Fibroblast of pulmonary artery (primary cell): ENCODE measurements around the gene FAM53B.
A peak's percentile ranks its signal among the peaks of the same experiment; 100 is the strongest.

Source experiments
- DNase-seq: peaks from one replicate; pipeline ENCODE4 v3.0.0-alpha.2; 2010; ENCODE audit warnings: low read depth
- H3K4me3 ChIP-seq: replicated peaks from 2 replicates; pipeline ENCODE4 v1.5.1; 2011; ENCODE audit warnings: low read depth, mild to moderate bottlenecking, control low read depth, low read length, moderate library complexity
- TF ChIP-seq, protein P1 (sequence below): IDR thresholded peaks from 2 replicates; pipeline ENCODE4 v1.5.1; 2011; ENCODE audit warnings: mild to moderate bottlenecking, control low read depth, low read length, inconsistent platforms; ENCODE audit errors: missing control alignments

The FAM53B gene

DNA sequence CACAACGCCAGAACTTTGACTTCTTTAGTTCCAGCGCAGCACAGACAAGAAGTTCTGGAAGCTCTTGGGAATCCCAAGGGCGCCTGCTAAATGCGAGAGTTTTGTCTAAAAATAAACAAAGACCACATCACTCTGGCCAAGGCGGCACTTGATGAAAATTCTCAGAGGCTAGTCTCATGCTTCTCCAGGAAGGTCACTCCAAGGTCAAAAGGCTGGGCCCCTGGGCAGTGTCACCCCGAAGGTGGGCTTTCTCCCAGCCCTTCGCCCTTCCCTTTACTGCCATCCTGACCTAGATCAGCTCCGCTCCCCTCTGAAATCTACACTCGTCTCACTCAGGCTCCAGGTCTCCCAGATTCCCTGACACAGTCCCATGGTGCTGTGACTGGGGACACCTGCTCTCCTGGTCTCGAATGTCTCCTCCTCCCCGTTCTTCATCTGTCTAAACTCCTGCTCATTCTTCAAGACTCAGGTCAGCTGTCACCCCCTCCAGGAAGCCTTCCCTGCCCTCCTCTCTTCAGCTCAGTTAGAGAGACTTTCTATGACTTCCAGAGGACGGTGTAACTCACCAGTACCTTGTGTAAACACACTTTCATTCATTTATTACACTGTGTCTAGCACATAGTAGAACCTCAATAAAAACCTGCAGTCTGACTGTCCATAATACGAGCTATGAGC, 10.5 kb downstream of the FAM53B start:
- TF ChIP-seq, protein P1, sequence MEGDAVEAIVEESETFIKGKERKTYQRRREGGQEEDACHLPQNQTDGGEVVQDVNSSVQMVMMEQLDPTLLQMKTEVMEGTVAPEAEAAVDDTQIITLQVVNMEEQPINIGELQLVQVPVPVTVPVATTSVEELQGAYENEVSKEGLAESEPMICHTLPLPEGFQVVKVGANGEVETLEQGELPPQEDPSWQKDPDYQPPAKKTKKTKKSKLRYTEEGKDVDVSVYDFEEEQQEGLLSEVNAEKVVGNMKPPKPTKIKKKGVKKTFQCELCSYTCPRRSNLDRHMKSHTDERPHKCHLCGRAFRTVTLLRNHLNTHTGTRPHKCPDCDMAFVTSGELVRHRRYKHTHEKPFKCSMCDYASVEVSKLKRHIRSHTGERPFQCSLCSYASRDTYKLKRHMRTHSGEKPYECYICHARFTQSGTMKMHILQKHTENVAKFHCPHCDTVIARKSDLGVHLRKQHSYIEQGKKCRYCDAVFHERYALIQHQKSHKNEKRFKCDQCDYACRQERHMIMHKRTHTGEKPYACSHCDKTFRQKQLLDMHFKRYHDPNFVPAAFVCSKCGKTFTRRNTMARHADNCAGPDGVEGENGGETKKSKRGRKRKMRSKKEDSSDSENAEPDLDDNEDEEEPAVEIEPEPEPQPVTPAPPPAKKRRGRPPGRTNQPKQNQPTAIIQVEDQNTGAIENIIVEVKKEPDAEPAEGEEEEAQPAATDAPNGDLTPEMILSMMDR = no peak
- no peak for DNase-seq
- H3K4me3 ChIP-seq = no peak overlapping the region

DNA sequence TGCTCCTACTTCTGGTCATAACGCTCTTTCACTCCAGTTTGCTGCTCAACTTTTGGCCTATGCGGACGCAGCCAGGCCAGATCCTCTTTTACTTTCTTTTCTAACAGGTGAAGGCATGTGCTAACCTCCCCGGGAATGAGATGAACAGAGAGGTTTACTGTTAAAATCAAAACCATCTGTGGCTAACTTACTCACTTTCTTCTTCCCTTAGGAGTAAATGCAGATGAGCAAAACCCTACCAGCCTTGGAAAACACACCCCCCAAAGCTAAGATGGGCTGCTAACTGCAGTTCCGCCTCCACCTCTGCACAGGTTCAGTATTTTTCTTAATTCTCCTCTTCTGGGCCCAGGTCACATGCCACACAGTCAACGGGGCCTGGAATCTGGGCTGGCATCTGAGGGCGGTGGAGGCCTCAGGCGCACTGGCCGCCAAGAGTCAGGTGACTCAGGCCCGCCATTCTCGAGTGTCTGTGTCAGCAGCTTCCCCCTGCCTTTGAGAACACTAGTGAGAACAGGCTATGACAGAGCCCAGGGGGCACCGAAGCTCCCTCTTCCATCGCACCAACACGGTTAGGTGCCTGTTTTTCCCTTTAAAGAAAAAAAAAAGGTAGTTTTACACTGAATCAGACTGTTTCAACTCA, 11.1 kb downstream of the FAM53B start:
- DNase-seq = no peak
- no peak overlapping the region for H3K4me3 ChIP-seq
- TF ChIP-seq, protein P1 = no peak

DNA sequence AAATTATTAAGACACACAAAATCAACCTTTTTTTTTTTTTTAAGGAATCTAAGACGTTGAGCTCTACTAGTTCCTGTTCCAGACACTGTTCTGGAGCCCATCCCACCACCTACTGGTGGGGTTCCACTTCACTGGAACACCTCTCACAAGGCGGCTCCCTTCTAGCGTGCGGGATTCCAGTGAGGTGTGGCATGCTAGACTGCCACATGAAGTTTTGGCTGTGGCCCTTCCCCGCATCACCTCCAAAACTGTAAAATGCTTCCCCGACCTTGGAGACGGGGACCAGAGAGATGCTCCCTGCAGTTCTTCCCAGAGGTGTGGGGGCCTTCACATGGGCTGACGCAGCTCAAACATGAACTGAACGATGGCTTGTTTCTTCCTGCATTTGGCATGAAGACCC, 12.6 kb downstream of the FAM53B start:
- H3K4me3 ChIP-seq = no peak overlapping the region
- DNase-seq = no peak
- TF ChIP-seq, protein P1 = no peak

DNA sequence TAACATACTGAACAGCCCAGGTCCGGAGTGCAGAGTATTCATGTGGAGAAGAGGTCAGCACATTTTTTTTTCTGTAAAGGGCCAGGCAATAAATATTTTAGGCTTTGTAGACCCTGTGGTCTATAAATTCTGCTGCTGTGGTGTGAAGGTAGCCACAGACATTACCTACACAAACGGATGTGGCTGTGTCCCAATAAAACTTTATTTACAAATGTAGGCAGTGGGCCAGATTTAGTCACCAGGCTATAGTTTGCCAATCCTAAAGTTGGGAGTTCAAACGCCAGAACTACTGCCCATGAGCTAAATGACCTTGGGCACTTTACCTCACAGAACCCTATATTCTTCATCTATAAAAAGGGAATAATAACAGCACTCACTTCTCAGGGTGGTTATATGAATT, 13.4 kb downstream of the FAM53B start:
- no peak overlapping the region for H3K4me3 ChIP-seq
- DNase-seq = no peak
- TF ChIP-seq, protein P1 = no peak

DNA sequence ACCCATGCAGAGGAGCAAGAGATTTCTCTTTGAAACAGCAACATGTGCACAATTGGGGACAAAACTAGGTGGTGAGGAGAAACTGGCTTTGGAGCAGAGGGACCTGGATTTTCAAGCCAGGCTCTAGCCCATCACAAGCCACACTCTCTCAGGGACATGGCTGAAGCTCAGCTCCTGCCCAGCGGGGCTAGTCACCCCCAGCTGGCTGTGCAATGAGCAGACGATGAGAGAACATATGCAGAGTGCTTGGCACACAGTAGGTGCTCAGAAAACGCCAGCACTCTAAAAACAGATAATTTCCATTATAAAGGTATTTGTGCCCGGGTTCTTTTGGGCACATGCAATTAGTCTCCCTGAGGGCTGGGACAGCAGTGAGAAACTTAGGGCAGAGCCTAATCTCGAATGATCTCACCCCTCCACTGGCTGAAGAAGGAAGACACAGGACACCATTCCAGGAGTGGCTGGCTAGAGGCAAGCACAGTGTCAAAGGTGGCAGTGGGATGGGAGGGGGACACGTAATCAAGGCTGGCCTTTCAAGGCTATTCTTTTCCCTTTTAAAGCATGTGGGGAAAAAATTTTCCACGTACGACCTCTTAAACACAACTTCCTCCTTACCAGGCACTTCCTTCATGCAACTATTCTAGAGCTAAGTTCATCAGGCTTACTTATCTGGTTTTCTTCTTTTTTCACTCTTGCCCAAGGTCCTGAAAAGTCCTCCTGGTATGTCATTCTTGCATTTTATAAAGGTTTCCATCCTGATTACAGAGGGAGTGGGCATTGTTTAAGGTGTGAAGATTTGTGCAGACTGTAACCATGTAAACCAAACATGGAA, 15.1 kb downstream of the FAM53B start:
- no peak overlapping the region for H3K4me3 ChIP-seq
- TF ChIP-seq, protein P1 = no peak
- DNase-seq = no peak

DNA sequence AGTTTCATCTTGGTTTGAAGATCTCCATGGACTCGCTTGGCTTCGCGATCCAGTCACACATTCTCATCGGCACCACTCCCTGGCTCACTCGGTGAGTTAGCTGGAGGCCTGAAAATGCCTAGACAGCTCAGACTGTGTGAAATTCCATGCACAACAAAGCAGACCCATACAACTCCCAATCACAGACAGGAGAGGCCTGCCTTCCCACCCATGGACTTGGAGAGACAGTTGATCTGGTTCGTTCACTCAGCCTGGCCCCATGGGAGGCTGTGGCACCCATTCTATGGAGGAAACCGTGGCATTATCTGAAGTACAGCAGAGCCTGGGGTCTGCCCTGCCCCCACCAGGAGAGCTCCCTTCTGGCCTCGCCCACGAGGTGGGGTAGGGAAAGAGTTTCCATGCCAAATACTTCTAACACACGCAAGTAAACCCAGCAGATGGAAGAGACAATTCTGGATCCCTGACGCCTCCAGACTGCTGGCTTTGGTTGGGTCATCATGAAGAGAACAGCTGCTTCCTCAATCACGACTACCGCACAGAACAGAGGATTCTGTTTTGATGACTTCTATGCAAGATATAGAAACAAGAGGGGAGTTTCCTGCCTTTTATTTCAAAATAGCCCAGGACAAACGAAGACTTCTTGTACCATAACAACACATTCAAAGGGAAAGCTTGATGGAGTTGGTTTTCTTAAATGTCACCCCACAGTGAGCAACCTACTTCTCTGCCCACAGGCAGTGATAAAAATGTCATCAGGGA, 15.9 kb downstream of the FAM53B start:
- peak; percentile 85 for DNase-seq
- TF ChIP-seq, protein P1 = no peak
- H3K4me3 ChIP-seq = no peak overlapping the region
